Stimulated activated CD4-positive, alpha-beta T cell treated with anti-CD3 and anti-CD28 coated beads, Interleukin-4, amount 100 ng/mL, for 24 hours (primary cell): ENCODE data around the gene MICAL3.
"Not testable (repeated sequence)": the region's sequence is repeated elsewhere in the genome, so short reads cannot be mapped to it uniquely, and the experiment has no call there.

Source experiments
- DNase-seq: peaks from one replicate; pipeline ENCODE4 v3.0.0-alpha.2; 2020

The MICAL3 gene, protein sequence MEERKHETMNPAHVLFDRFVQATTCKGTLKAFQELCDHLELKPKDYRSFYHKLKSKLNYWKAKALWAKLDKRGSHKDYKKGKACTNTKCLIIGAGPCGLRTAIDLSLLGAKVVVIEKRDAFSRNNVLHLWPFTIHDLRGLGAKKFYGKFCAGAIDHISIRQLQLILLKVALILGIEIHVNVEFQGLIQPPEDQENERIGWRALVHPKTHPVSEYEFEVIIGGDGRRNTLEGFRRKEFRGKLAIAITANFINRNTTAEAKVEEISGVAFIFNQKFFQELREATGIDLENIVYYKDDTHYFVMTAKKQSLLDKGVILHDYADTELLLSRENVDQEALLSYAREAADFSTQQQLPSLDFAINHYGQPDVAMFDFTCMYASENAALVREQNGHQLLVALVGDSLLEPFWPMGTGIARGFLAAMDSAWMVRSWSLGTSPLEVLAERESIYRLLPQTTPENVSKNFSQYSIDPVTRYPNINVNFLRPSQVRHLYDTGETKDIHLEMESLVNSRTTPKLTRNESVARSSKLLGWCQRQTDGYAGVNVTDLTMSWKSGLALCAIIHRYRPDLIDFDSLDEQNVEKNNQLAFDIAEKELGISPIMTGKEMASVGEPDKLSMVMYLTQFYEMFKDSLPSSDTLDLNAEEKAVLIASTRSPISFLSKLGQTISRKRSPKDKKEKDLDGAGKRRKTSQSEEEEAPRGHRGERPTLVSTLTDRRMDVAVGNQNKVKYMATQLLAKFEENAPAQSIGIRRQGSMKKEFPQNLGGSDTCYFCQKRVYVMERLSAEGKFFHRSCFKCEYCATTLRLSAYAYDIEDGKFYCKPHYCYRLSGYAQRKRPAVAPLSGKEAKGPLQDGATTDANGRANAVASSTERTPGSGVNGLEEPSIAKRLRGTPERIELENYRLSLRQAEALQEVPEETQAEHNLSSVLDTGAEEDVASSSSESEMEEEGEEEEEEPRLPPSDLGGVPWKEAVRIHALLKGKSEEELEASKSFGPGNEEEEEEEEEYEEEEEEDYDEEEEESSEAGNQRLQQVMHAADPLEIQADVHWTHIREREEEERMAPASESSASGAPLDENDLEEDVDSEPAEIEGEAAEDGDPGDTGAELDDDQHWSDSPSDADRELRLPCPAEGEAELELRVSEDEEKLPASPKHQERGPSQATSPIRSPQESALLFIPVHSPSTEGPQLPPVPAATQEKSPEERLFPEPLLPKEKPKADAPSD (N-terminal part only)

DNA sequence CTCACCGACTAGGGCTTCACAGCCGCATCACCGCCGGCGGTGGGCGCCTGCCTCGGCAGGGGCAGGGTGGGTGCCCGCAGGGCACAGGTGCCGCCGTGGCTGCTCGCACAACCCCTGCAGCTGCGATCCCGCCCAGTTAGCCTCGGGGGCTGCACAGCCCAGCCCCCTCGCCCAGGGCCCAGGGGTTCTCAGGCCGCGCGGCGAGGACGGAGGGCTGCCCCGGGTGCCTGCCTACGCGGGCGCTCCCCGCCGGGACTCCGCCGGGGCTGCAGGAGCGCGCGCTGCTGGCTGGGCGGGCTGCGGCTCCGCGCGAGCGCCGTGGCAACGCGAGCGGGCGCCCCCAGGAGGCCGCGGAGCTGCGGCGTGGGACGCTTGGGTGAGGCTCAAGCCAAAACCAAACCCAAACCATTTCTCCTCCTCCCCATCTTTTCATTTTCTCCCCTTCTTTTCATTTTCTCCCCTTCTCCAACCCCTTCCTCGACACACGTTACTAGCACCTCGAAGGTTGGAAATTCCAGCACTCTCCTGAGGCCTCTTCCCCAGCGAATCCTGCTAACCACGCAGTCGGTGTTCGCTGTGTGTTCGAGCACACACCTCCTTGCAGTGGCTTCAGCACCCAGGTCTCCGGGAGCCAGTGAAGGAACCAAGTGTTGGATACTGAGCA lies at the start of gene MICAL3:
Gene MICAL3, minus strand, starts transcription at position 286 of the 664 bp plus-strand sequence. CDS start 117,749 bp downstream, outside the sequence.
- peak; percentile 58 for DNase-seq

DNA sequence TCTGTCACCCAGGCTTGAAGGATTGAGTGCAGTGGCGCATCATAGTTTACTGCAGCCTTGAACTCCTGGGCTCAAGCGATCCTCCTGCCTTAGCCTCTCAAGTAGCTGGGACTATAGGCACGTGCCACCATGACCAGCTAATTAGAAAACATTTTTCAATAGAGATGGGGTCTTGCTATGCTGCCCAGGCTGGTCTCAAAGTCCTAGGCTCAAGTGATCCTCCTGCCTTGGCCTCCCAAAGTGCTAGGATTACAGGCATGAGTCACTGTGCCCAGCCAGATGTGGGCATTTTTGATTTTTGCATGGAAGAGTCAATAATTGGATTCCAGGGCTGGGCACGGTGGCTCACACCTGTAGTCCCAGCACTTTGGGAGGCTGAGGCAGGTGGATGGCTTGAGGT lies 49.6 kb upstream of the MICAL3 start:
- not testable (repeated sequence) for DNase-seq

DNA sequence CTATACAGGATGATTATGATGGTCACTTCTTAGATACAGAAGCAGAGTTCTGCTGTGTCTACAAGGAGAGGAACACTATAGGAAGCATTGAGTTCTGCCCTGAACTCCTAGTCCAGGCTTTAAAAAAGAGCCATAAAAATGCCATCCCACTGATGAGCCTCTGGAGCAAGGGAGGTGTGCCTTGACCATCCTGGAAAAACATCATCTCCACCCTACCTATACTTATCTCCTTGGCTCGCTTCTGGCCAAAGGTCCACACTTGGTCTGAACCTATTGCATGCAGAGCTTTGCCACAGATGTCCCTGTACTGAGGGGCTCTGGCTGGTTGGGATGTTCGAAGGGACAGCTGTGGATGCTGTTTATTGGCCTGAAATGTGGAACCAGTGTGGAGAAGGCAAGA lies 49.1 kb upstream of the MICAL3 start:
- no peak for DNase-seq

DNA sequence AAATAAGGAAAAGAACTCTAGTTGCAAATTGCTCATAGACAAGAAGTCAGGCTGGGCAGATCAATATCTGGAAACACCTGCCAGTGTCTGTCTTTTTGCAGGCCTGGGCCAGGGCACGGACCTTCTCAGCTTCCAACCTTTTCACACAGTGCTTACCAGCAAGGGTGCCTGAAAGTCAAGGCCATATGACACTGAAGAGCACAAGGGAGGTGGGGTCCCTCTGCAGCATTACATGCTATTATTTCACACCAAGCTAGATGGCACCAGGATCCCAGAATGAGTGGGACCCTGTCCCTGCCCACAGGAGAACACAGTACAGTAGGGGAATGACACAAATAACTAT lies 47.6 kb upstream of the MICAL3 start:
- DNase-seq, result no peak

DNA sequence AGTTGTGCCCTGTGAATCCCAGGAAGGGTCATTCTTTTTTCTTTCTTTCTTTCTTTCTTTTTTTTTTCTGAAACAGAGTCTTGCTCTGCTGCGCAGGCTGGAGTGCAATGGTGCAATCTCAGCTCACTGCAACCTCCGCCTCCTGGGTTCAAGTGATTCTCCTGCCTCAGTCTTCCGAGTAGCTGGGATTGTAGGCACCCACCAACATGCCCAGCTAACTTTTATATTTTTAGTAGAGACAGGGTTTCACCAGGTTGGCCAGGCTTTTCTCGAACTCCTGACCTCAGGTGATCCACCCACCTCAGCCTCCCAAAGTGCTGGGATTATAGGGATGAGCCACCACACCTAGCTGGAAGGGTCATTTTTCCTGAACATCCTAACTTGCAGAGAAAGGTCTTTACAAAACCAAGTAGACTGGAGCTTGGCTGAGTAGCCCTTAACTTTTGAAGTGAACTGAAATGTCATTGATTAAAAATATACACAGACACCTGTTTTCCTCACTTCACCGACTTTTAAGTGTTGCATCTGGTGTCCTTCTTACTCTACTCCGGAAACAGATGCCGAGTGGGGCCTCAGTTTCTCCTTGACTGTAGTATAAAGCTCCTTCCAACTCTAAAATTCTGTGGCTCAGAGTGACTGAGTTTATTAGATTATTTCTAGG lies 47.1 kb upstream of the MICAL3 start:
- not testable (repeated sequence) for DNase-seq

DNA sequence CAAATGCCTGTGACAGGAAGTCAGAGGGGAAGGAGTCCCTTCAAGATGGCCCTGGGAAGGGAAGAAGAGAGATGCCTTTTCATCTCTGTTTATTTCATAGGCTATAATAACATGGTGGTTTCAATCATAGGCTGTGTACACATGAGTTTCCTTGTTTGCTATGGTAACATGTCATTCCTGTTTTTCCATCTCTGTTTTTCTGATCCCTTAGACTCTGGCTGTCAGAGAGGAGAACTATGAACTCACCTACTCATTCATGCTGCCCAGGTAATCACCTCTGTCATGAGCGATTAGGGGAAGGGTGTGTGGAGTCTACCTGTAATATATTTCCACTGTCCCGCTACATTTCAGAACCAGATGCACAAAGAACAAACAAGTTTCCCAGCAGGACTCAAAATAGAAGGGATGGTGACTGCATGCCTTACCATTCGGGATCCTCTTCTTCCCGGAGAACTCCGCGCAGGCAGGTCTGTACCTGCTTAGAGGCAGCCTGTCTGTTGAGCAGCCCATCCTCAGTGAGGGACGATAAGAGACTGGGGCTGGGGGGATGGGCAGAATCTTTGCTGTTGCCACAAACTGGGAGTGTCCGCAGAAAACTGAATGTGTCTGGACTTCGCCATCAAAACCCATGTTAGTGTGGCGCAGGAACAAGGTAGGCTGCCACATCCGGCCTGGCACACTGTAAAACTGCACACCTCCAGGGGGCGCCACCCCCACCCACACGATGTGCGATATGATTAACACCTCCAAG lies 46.4 kb upstream of the MICAL3 start:
- DNase-seq, result no peak

DNA sequence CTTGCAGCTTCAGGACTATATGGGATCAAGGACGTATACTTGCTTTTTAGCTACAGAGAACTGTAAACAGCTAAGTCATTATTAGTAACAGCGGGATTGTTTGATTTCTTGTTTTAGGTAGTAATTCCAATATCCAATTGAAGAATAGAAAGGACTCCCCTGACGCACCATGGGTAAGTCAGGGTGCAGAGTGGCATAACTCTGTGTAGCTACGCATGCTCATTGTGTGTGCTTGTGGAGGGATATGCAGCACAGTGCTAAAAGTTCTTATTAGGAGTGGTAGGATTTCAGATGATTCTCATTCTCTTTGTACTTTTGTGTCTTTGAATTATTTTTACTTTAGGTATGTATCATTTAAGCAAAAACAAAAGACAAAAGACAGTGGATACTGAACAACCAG lies 45.7 kb upstream of the MICAL3 start:
- DNase-seq, result no peak

DNA sequence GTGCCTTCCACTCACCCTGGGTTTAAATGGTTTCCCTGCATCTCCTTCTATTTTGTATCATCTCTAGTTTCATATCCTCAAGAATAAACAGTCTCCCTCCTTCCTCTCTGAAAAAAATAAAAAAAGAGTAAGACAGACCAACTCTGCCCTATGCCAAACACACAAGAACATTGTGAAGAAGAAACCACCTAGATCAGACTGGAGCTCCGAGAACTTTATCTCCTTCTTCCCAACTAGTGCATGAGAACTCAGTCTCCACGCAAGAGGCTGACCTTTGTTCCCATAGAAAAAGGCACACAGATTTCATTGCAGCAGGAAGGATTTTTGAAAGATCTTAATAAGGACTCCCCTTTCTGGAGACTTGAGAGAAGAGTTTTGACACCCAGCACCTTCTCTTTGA lies 44.7 kb upstream of the MICAL3 start:
- DNase-seq, result no peak

DNA sequence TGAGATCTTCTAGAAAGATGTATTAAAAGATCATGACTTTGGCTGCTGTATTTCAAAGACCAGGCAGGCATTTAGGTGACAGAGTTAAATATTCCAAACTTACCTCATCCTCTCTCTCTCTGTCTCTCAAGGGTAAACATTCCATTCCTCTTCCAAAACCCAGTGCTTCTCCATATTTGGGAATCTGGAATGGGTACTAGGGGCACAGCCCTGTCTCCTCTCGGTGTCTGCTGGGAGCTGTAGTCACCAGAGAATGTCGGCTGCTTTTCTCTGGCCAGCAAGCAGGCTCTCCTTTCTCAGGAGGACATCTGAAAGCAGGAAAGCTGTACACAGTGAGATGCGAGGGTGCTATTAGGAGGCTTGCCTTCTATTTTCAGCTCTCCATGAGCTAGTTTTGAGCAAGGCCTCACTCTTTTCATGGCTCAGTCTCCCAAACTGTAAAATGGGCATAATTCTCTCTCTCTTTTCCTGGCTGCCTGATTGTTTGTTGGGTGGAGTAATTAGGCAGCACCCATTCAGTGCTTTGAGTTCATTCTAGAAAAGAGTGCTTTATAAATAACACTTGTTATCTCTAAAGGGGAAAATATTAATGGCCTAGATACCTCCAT lies 44.1 kb upstream of the MICAL3 start:
- no peak for DNase-seq

DNA sequence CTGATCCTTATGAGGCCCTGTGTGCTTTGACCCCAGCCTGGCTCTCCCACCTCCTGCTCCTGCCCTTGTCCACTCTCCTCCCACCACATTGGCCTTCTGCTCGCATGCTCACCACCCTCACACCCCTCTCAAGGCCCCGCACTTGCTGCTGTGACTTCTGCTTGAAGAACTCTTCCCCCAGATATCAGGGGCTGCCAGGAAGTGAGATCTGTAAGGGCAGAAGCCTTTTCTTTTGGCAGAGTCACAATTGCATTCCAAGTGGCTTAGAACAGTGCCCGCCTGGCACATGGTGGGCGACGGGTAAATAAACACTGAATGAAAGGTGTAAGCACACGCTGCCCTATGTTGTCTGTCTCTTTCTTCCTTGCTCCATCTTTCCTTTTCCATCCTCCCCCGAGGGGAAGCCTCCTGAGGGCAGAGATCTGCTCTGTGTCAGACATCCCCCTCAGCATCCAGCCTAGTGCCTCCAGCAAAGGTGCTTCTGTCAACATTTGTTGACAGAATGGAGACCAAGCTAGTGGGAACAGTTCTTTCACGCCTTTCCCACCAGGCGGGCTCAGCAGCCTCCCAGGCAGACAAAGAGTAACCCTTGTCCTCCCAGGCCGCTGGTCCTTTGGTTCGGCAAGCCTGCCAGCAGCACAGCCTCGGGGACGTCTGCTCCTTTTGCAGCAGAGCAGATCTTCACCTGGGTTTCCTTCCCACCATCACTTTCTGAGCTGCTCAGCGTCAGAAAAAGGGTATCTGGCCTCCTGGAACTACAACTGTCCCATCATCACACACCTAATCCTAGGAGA lies 43.4 kb upstream of the MICAL3 start:
- no peak for DNase-seq

DNA sequence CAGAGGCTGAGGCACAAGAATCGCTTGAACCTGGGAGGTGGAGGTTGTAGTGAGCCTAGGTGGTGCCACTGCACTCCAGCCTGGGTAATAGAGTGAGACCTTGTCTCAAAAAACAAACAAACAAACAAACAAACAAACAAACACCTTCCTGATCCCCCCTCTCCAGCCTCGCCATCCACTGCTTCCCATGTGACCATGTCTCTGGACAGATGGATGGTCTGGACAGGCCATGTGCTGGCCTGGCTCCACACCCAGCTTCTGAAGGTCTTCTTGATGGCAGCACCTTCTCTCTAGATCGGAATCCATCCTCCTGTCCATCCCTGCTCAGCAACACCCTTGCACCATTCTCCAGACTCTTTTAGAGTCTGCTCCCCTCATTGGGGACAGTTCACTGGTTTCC lies 42.8 kb upstream of the MICAL3 start:
- DNase-seq, result no peak

DNA sequence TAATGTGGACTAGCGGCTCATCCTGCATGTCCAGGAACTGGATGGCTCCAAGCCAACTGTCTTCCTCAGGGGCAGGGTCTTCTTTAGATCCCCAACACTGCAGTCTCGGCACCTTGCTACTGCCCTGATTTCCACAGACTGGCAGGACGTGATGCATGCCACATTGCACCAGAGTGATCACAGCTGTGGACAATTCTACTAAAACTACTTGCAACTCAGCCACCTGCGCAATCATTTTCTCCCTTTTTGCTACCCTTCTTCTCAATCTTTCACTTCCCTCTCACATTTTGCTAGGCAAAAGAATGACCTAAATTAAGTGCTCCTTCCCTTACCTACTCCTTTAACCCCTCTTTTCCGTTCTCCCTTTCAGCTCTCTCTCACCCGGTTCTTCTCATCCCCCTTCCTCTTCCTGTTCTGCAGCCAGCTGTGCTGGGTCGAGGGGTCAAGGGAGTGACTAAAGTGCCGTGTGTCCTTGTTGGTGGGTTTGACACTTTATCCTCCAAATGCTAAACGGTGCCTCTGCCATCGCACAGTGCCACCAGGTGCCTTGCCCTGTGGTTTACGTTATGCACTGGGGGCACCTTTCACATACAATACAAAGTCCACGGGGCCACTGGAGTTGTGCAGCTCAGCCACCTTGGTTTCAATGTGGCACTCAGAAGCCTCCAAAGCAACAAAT lies 42.0 kb upstream of the MICAL3 start:
- DNase-seq, result no peak

DNA sequence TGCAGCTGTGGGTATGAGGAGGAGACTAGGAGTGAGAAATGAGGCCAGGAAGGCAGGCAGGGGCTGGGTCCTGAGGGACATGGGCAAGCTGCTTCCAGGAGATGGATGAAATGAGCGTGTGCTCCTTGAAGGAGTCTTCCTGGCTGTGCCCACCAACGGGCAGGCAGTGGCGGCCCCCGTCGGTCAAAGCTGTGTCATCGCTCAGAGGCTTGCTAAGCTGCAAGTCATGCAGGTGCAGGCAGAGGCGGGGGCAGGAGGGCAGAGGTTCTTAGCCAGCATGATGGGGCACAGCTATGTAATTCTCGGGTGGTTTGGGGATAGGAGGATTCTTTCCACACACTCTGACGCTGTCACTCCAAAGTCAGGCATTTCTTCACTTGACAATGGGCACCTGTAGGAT lies 40.9 kb upstream of the MICAL3 start:
- DNase-seq, result no peak

DNA sequence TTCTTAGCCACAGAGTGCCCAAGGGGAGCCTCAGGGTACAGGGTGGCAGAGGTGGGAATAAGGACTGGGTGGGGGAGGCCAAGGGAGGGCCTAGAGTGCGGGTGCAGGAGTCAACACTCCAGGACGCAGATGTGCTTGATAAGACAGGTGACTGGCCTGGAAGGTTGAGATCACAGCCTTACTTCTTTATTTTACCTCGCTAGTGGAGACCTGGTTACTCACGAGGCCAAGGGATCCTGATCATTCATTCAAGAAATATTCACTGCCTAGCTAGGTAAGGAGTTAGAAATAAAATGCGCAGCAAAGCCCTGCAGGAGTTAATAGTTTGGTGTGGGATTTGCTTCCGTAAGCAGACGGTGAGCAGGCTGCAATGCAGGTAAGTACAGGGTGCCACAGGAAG lies 40.3 kb upstream of the MICAL3 start:
- DNase-seq, result no peak

DNA sequence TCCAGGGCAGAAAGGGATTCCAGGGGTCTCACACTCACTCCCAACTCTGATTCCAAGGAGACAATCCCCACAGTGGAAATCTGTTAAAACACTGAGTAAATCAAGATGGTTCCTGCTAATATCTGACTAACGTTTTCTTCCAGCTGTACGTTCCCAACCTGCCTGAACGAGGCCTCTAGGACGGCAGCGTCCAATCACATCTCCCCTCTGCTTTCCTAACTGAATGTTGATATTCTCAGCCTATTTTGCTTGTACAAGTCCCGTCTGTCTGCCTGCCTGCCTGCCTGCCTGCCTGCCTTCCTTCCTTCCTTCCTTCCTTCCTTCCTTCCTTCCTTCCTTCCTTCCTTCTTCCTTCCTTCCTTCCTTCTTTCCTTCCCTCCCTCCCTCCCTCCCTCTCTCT lies 39.4 kb upstream of the MICAL3 start:
- not testable (repeated sequence) for DNase-seq

DNA sequence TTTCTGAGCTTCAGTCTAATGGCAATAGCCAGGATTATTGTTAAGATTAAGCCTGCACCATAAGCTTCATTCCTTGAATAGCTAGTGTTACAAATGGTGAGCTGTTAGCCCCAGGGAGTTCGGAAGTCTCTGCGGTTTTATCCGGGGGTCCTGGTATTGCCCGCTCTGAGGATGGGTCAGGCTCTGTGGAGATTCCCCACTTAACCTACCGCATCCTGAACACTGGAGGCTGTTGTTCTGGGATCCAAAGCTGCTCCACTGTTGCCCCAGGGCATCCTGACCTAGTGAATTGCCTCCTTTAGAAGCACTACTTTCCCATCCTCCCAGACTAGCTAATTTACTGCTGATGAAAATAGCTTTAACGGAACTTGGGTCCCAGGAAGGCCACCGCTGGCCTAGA lies 38.9 kb upstream of the MICAL3 start:
- DNase-seq, result no peak

DNA sequence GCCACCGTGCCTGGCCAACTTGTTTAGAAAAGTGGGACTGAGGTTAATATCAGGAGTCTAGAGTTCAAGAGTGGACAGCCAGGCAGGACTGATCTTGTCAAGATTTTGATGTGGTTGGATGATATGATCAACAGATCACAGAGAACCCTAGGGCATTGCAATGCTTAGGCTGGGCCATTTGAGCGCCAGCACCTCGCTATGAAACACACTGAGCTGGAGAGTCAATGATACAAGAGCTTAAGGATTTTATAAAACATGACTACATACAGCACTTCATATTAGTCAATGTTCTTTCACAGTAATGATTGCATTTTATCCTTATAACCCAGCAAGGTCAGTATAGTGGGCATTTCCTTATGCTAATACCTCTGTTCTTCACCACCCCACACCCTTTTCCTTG lies 38.1 kb upstream of the MICAL3 start:
- DNase-seq, result no peak

DNA sequence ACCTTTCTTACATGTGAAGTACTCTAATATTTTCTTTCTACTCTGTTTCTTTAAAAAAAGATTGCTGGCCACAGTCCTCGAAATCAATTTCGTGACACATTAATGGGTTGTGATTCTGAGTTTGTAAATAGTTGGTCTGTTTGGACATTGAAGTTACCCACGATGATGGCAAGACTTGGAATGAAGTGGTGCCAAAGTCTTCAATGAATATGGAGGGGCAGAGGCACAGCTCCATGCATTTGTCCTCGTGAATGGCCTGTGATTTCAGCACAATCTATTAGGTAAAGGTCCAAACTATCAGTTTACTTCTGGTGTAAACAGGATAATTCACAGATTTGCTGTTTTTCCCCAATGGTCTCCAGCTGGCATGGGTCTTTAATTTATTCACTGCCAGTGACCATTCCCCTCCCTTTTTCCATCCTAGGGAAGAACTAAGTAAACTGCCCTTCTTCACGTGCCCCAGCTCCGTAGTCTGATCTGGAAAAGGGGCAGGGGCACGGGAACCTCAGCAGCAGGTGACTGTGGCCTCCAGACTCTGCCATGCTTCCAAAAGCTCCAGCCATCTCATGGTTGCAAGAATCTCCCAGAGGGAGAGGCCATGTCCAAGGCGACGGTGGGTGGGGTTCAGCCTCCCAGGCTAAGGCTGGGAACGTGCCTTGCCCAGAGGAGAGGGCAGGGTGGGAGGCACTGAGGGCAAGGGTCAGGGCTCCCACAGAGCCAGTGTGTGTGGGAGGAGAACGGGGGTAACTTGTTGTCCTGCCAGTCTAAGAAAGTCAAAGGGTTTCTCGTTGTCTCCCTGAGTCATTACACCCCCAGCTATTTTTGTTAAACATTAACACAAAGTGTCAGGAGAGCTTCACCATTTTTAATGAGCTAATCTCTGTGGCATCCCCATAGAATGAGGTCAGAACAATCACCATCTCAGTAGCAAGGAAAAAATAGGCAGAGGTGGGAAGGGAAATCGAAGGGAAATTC lies 36.6 kb upstream of the MICAL3 start:
- DNase-seq, result no peak
